ENCODE data around the gene SLC37A2. TPM values are rescaled to one million over a fixed set of nuclear protein-coding genes. Genes with fewer than 3 reads are reported as not detected.

SLC37A2 gene
- polyA plus RNA-seq, 1 experiment: 0.75 TPM

DNA sequence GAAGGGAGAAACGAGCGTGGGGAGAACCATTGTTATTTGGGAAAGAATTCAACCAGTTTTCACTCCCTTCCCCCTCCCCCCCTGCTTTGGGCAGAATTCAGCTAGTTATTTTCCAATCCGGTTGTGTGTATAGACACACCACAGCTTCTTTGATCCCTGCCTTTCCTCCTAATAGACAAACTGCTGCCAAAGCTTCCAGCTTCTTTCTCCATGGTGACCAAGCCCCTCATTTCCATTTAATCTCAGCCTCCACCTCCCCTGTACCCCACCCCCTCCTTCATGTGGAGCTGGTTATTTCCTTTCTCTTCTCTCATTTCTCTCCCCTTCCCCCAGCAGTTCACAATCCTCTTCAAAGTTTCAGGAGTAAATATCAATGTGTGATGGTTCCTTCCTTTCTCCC, 76.7 kb downstream of the SLC37A2 start:
- TF ChIP-seq, protein P1, sequence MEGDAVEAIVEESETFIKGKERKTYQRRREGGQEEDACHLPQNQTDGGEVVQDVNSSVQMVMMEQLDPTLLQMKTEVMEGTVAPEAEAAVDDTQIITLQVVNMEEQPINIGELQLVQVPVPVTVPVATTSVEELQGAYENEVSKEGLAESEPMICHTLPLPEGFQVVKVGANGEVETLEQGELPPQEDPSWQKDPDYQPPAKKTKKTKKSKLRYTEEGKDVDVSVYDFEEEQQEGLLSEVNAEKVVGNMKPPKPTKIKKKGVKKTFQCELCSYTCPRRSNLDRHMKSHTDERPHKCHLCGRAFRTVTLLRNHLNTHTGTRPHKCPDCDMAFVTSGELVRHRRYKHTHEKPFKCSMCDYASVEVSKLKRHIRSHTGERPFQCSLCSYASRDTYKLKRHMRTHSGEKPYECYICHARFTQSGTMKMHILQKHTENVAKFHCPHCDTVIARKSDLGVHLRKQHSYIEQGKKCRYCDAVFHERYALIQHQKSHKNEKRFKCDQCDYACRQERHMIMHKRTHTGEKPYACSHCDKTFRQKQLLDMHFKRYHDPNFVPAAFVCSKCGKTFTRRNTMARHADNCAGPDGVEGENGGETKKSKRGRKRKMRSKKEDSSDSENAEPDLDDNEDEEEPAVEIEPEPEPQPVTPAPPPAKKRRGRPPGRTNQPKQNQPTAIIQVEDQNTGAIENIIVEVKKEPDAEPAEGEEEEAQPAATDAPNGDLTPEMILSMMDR (IDR thresholded peaks at IDR 0.05; ENCODE audit: insufficient read depth, low read depth, low read length): no peak

More for the DNA sequence above, 76.7 kb downstream of the SLC37A2 start:
- ChIA-PET POLR2A (no interaction called here), CTCF (interaction anchor here (1.2 to 4.3 kb wide), 10 partner anchors 12 to 289 kb away, joined by 3 to 43 read pairs (median 18); no protein-coding TSS in a partner anchor)
- no peaks in the 10 kb centered on the region for H3K36me3 ChIP-seq (ENCODE audit: control insufficient read depth, insufficient read depth, low read length)
- peaks cover 12% of the 10 kb centered on the region for H3K27me3 ChIP-seq (ENCODE audit: control insufficient read depth, insufficient read depth, low read length)
- no peak overlapping the region for H3K4me3 ChIP-seq (ENCODE audit: low read depth, low read length)
- DNase-seq (ENCODE audit: low read depth): no peak

Other genes starting within 250 kb of the SLC37A2 start
- 17.2 and 27.8 TPM in 2 replicates for gene ROBO3, start 197.9 kb upstream of the SLC37A2 start, polyA plus RNA-seq (2011; rRNA removed)
- 0.10 and 0.26 TPM in 2 replicates for gene ROBO4, start 165.4 kb upstream of the SLC37A2 start, polyA plus RNA-seq (2011; rRNA removed)
- not detected in 2 replicates for gene HEPN1, start 144.1 kb upstream of the SLC37A2 start, polyA plus RNA-seq (2011; rRNA removed)
- 0.06 TPM in 1 of 2 replicates, not detected in the other for gene HEPACAM, start 127.3 kb upstream of the SLC37A2 start, polyA plus RNA-seq (2011; rRNA removed)
- 0.66 and 1.3 TPM in 2 replicates for gene CCDC15, start 109.1 kb upstream of the SLC37A2 start, polyA plus RNA-seq (2011; rRNA removed)
- 15.1 and 20.6 TPM in 2 replicates for gene TMEM218, start 48.3 kb downstream of the SLC37A2 start, polyA plus RNA-seq (2011; rRNA removed)
- gene PKNOX2, start 101.4 kb downstream of the SLC37A2 start, polyA plus RNA-seq (2011; rRNA removed): 0.02 TPM in 1 of 2 replicates, not detected in the other

All from BJ (cell line).